HG03060 (cell line): ENCODE results near the gene ZNF407.
"Not testable (repeated sequence)": the region's sequence is repeated elsewhere in the genome, so short reads cannot be mapped to it uniquely, and the experiment has no call there.

ENCODE experiments used
- ATAC-seq: cut with Tn5 transposase; IDR thresholded peaks from one replicate; pipeline ENCODE4 v1.9.1; 2021; ENCODE audit warnings: low read depth, moderate number of reproducible peaks; ENCODE audit not compliant: unreplicated experiment

Gene ZNF407

DNA sequence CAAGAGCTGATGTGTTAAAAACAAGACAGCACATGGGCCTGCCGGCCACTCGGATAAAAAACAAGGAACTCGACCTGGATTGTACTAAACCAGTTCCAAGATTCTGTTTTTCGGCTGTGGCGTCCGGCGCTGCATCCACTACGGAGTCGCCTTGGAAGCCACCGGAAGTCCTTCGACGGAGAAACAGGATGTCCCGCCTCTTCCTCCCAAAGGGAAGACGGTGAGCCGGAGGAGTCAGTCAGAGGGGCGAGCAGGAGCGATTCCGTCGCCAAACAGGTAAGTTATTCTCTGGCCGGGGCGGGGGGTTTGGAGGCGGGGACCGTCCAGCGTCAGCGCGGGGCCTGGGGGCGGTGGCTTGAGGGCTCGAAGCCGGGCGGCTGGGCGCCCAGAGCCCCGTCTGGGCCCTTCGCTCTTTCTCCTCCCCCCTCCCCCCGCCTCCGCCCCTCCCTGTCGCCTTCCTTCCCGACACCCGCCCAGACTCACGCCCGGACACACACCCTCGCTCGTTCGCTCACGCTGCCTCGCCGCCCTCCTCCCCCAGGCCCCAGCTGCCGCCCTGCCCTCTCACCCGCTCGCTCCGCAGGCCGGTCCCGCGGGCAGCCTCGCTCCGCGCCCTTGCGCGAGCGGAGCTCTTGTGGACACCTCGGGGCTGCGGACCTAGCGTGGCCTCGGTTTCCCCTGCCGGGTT lies at the start of gene ZNF407:
Gene ZNF407 (plus strand): TSS at position 209 of the 688 bp plus-strand sequence. CDS start 33,150 bp downstream, outside the sequence.
- peak; percentile 41 for ATAC-seq

GRCh38 chr18:74549591-74550104 lies 48.0 kb upstream of the ZNF407 start:
- no peak for ATAC-seq

DNA sequence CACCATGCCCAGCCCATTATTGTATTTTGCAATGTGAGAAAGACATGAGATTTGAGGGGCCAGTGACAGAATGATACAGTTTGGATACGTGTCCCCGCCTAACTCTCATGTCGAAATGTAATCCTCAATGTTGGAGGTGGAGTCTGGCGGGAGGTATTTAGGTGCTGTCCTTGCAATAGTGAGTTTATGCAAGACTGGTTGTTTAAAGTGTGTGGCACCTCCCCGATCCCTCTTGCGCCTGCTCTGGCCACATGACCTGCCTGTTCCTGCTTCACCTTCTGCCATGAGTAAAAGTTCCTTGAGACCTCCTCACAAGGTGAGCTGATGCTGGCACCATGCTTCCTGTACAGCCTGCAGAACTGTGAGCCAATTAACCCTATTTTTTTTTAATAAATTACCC lies 46.8 kb upstream of the ZNF407 start:
- ATAC-seq, result no peak

DNA sequence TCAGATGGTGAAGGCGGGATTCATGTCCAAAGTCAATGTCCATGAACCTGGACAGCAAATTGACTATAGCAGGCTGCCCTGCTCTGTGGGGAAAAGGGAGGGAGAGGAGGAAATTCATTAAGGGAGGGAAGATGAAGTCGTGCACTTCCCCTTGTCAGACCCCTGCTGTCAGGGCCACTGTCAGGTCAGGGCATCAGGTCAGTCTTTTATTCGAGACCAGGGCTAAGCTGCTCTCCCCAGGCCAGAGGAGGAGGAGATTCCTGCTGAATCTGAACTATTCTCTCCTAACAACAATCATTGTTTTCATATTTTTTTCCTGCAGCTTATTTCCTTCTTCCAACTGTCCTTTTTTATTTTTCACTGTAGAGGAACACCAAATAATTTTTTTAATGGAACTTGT lies 46.2 kb upstream of the ZNF407 start:
- ATAC-seq, result no peak

DNA sequence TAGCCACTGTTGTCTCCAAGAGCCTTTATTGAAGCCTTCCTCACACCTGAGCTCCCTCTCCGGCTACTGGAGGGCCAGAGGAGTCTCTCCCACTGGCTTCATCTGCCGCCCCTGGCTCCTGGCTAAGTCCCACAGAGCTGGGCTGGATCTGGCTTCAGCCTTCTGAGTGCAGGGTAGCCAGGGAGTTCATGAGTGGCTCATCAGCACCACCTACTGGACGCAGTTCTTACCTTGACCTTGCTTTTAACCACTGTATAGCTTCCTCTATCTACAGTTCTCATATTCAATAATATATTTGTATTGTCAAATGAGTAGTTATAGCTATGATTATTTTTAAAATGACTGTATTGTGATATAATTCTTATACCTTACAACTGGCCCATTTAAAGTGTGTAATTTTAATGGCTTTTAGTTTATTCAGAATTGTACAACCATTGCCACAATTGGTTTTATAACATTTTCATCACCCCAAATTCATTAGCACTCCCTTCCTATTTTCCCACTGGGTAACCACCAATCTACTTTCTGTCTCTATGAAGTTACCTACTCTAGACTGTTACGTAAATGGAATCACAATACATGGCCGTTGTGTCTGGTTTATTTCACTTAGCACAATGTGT lies 45.6 kb upstream of the ZNF407 start:
- ATAC-seq, result peak; percentile 97

DNA sequence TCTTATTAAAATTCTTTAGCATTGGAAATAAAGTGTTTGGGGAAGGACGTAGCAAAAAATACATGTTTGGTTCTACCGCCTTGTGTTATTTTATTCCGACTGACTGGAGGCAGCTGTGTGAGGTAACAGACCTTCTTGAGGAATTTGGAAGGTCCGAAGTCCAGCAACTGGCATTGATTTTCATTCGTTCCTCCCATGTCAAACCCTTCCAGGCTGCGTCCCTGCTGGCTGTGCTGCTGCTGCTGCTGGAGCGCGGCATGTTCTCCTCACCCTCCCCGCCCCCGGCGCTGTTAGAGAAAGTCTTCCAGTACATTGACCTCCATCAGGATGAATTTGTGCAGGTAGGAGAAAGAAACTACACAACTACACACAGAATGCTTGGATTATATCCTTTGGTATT lies 41.5 kb upstream of the ZNF407 start:
- no peak for ATAC-seq

DNA sequence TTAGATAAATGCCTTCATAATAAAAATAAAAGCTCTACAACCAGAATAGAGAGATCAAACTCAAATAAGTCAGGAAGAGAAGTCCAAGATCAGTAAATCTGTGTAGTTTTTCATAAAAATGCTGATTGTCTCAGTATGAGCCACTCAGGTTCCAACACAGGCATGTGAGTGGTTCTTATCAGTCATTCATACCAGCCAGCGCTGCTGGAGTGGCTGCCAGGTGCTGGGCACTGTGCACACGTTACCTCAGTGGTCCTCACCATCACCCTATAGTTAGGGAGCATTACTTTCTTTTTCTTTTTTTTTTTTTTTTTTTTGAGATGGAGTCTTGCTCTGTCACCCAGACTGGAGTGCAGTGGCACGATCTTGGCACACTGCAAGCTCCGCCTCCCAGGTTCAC lies 39.6 kb upstream of the ZNF407 start:
- ATAC-seq, result no peak

DNA sequence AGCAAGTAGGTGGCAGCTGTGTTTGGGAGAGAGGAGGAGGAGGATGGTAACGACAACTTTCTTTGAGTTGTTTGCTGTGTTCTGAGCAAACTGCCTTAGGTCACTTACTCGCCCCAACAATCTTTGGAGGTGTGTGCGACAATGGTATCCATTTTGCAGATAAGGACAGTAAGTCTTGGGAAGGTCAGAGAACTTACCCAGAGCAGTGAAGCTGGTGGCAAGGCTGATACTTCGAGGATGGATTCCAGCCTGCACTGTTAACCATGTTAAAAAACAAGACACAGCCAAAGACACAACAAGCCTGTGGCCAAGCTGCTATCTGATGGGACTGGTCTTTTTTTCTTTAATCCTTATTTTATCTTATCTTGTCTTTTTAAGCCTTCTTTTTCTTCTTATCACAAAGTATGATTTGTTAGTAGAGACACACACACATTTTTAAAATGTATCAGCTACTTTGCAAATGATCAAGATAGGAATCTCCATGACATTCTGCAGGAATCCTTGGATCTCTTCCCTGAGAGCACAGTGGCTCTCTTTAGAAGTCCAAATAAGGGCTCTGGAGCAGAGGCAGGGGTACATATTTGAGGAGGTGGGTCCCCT lies 35.4 kb upstream of the ZNF407 start:
- ATAC-seq, result no peak

- no peak for ATAC-seq
Observed at GRCh38 chr18:74562775-74563174, 34.9 kb upstream of the ZNF407 start.

DNA sequence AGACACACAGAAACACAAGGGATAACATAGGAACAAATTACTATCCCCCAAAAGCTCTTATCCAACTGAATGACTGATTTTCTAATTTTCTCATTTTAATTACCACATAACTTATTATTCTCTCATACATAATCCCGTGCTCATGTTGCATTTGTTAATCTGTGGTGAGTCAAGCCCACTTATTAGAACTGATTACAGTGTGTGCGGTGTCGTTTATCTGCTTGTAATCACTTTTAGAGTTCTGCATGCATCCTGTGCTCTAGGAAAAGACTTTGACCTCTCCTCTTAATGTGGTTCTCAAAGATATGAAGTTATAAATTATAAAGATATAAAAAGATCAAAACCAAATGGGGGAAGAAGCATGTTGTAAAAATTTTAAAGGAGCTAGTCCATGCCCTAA lies 33.7 kb upstream of the ZNF407 start:
- ATAC-seq, result no peak

DNA sequence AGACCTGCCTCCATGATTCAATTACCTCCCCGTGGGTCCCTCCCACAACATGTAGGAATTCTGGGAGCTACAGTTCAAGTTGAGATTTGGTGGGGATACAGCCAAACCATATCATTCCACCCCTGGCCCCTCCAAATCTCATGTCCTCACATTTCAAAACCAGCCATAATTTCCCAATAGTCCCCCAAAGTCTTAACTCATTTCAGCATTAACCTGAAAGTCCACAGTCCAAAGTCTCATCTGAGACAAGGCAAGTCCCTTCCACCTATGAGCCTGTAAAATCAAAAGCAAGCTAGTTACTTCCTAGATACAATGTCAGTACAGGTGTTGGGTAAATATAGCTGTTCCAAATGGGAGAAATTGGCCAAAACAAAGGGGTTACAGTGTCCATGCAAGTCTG lies 32.5 kb upstream of the ZNF407 start:
- not testable (repeated sequence) for ATAC-seq

DNA sequence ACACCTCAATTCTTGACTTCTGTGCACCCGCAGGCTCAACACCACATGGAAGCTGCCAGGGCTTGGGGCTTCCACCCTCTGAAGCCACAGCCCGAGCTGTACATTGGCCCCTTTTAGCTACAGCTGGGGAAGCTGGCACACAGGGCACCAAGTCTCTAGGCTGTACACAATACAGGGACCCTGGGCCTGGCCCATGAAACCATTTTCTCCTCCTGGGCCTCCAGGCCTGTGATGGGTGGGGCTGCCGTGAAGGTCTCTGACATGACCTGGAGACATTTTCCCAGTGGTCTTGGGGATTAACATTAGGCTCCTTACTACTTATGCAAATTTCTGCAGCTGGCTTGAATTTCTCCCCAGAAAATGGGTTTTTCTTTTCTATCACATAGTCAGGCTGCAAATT lies 31.7 kb upstream of the ZNF407 start:
- not testable (repeated sequence) for ATAC-seq

DNA sequence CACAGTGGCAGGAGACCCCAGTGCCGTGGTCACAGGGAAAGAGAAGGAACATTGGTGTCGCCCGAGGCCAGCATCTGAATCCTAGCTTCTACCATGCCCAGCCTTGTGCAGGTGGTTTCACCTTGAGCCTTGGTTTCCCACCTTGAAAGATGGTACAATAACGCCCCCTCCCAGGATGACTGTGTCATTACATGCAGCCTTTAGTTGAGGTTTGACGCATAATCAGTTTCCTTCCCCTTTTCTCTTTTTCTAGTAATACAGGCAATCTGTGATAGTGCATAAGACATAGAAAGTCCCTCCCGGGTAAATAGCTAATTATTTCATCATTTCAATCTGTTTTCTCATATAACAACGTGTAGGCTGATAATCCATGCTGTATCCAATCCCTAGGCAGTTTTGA lies 29.8 kb upstream of the ZNF407 start:
- no peak for ATAC-seq

- no peak for ATAC-seq
Observed at GRCh38 chr18:74569401-74569800, 28.3 kb upstream of the ZNF407 start.

DNA sequence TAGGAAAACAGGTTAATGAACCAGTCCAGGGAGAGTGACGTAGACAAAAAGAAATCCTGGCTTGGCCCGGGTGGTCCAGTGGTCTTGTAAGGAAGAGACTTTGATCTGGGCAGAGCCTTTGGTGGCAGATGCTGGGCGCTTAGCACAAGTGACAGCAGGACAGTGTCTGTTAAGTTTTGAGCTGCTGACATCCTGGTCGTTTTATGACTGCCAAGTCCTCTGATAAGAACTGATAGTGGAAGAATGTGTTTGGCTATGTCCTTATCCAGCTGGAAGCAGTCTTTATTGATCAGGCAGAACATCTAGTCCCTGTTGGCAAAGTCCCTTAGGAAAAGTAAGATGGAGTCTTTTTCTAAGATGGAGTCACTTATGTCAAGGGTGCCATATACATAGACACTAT lies 27.4 kb upstream of the ZNF407 start:
- no peak for ATAC-seq

GRCh38 chr18:74571895-74572680 lies 25.6 kb upstream of the ZNF407 start:
- ATAC-seq, result no peak

DNA sequence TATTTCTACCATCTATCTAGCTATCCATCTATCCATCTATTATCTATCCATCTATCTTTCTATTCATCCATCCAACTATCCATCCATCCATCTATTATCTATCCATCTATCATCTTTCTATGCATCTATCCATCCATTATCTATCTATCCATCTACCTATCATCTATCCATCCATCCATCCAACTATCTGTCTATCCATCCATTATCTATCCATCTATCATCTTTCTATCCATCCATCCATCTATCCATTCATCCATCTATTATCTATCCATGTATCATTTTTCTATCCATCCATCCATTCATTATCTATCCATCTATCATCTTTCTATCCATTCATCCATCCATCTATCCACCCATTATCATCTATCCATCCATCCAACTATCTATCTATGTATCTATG lies 24.6 kb upstream of the ZNF407 start:
- ATAC-seq, result no peak

GRCh38 chr18:74574916-74575315 lies 22.8 kb upstream of the ZNF407 start:
- no peak for ATAC-seq

DNA sequence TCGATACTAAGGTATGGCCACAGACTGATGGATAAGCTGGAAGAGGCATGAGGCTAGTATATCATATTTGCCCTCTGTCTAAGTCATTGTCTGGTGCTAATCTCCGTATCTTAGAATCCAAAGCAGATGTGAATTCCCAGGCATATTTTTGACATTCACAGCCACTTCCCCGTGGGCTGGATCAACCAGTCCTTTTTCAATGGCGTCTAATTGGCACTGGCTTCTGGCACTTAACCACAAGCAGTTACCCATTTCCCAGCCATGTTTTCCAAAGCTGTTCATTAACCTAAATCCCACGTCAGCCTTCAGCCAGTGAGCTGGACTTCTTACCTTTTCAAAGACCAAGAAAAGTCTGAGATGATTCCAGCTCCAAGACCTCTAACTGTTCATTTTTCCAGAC lies 20.7 kb upstream of the ZNF407 start:
- ATAC-seq, result no peak

DNA sequence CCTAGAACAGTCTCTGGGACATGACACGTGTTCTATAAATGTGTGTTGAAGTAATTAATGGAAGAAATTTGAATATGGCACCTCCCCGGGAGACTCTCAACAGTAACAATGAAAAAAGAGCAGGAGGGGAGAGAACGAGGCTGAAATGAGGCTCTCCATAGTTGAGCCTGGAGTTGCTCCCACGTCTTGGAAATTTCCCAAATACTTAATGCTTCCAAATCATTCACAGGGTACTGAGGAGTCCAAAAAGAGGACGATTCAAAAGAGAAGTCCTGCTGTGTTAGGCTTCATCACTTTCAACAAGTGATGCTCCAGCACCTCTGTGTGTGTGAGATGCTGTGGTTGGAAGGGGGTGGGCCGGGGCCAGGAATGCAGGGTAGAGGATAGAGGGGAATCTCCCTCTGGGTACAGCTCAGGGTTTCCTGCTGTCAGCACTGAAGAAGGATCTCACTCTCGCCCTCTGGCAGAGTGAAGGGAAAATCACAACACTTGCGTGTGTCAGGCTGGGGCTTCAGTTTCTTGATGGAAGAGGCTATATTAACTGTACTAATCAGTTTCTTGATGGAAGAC lies 18.1 kb upstream of the ZNF407 start:
- ATAC-seq, result no peak

DNA sequence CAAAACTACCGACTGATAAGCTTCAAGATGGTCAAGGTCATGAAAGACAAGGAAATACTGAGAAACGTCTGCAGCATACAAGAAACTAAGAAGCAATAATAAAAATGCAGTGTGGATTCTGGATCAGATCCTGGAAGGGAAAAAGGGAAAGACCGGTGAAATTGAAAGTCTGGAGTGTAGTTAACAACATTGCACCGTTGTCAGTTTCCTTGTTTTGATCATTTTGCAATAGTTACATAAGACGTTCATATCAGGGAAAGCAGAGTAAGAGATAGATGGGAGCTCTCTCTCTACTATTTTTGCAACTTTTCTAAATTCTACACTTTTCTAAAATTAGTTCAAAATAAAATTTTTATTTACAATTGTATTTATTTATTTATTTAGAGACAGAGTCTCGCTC lies 15.0 kb upstream of the ZNF407 start:
- no peak for ATAC-seq
